Measurements from ENCODE around the gene KIRREL1.

The KIRREL1 gene

GRCh38 chr1:158037008-158037865, 43.8 kb downstream of the KIRREL1 start:
- DNase-seq, result no peak

DNA sequence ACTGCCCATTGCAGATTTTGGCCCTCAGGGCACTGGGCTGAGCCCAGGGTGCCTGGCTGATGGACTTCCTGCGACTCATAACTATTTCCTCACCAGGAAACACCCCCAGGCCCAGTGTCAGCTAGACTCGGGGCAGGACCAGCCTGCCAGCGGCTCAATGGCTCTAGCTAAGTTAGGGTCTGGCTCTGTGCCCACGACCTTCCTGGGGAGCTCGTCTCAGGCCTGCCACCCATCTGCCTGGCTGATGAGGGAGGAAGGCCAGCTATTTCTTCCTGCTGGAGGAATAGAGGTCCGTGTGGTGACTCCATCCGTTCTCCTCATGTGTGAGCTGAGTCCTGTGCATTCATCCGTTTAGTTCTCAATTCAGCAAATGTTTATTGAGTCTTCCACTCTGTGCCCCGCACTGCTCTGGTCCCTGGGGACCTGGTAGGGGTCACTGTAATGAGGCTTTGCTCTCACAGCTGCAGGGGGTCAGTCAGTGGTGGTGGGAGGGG, 44.5 kb downstream of the KIRREL1 start:
- no peak for DNase-seq

GRCh38 chr1:158038793-158039192, 45.3 kb downstream of the KIRREL1 start:
- DNase-seq, result no peak

DNA sequence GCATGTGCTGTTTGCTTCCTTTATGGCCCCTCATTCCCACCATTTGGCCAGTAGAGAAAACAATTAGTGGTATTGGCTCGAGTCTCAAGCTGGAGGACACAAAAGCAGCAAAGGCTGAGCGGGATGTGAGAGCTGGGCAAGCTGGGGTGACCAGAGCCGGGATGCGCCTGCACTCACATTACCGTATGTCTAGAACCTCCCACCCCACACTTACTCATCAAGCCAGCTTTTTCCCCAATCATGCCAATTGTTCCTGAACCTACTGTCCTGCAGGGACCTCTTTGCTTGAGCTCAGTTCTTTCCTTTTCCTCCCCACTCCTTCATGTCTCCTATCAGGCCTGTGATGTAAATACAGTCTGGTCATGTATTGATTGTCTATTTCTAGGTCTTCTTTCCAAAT, 45.9 kb downstream of the KIRREL1 start:
- DNase-seq, result no peak

- DNase-seq, result no peak
Observed at GRCh38 chr1:158040323-158040722, 46.9 kb downstream of the KIRREL1 start.

DNA sequence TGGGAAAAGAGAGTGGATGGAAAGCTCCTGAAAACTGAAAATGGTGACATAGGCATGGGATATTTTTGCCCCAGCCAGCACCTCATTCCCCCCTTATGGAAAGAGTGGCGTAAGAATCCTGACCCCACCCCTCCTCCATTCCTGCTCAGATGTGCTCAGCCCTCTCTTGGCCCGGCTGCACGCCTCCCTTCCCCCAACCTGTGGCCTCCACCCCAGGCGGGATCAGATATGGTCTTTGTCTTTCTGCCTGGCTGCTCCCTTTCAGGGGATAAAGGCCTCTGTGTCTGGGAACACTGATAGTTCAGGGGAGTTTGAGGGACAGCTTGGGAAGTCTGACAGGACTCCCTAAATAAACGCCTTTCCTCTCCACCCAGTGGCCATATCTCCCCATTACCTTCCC, 49.8 kb downstream of the KIRREL1 start:
- DNase-seq, result no peak

GRCh38 chr1:158045639-158046038, 52.2 kb downstream of the KIRREL1 start:
- no peak for DNase-seq

DNA sequence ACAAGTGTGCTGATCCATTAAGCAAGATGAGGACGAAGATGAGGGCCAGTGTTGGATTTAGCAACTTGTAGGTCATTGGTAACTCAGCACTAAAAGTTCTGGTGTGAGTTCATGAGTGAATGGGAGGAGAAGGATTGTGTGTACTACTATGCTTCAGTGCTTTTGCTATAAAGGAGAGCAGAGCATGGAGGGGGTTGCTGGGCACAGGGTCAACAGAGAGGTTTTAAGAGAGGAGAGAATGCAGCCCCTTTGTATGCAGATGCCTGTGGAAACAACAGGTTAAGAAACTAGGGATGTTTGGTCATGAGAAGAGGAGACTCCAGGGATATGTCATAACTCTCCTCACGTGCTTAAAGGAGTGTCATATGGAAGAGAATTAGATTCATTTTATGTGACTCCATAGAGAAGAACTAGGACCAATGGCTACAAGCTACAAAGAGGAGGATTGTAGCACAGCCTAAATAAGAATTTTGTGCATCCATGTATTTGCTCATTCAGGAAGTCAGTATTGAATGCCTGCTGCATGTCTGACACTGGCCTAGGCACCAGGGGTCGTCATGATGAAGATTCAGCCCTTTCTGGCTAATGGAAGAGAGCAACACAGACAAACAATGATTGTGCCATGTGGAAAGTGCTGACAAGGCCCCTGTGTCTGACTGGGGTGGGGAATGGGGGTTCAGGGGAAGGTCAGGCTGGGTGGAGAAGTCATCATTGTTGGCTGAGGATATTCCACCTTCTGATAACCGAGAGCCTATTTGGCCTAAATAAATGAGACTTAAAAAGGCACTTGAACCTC, 53.5 kb downstream of the KIRREL1 start:
- no peak for DNase-seq

- no peak for DNase-seq
Observed at GRCh38 chr1:158048371-158049067, 55.1 kb downstream of the KIRREL1 start.

DNA sequence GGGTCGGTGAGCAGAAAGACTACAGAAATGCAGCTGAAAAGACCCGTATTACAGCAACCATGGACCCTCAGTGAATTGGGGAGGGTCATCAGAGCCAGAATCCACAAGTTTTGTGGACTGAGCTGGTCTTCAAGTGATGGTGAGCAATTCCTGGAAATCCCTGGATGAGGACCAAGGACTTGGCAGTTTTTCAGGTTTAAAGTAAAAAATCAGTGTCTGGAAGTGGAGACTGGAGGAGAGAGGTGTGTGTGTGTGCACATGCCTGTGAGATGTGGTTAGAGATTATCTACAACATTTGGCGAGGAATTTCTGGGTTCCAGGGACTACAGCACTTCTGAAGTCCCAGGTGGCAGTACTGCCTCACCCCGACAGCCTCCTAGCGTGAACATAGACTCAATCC, 56.4 kb downstream of the KIRREL1 start:
- DNase-seq, result no peak

- no peak for DNase-seq
Observed at GRCh38 chr1:158053276-158053675, 59.8 kb downstream of the KIRREL1 start.

GRCh38 chr1:158054721-158055120, 61.3 kb downstream of the KIRREL1 start:
- no peak for DNase-seq

DNA sequence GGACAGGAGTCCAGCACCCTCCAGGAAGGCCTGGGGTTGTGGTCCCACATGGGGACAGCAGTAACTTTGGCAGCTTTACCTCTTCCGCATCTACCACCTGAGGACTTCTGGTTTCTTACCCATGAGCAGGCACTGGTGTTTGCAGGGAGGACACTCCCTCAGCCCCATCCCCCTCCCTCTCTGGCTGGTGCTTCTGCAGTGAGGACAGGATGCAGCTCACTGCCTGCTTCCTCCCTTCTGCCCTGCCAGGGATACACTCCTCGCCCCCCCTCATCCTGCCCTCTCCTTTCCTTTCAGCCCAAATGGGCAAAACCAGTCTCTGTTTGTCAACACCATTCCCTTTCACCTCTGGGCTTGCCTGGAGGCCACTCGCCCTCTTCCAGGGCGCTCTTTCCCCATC, 62.4 kb downstream of the KIRREL1 start:
- no peak for DNase-seq

- DNase-seq, result no peak
Observed at GRCh38 chr1:158056498-158056897, 63.1 kb downstream of the KIRREL1 start.

GRCh38 chr1:158058237-158058985, 65.0 kb downstream of the KIRREL1 start:
- no peak for DNase-seq

- no peak for DNase-seq
Observed at GRCh38 chr1:158059984-158060383, 66.5 kb downstream of the KIRREL1 start.

- DNase-seq, result no peak
Observed at GRCh38 chr1:158062174-158062573, 68.7 kb downstream of the KIRREL1 start.

DNA sequence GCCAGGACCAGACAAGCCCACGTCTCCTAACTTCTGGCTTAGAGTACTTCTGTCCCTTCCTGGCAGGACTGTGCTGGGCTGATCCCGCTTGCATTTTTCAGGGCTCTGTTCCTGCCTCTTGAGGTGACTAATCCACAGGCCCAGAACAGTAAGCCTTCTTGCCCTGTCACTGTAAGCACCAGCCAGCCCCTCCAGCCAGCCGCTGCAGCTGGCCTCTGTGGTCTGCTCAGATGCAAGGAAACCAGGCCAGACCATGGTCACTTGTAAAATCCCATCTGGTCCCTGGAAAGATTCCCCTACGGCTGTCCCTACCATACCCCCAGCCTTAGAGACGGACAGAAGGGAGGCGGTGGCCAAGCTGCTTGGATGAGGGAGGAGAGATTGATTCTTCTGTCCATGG, 74.2 kb downstream of the KIRREL1 start:
- no peak for DNase-seq

- no peak for DNase-seq
Observed at GRCh38 chr1:158068918-158069317, 75.5 kb downstream of the KIRREL1 start.

DNA sequence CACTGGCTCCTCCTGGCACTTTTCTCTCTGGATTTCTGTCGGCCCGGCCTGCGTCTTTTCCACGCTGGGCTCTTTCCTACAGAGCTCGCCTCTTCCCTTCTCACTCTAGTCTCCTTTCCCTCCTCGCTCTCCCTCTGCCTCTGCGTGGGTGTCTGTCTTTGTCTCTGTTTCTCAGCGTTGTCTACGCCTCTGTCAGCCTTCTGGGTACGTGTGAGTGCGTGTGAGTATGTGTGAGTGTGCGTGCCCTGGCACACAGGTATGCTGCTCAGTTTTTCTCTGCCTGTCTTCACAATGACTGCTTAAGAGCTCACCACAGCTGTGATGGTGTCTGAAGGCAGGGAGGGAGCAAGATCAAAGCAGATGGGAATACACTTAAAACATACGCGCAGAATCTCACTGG, 77.7 kb downstream of the KIRREL1 start:
- DNase-seq, result no peak

- DNase-seq, result no peak
Observed at GRCh38 chr1:158075078-158075477, 81.6 kb downstream of the KIRREL1 start.

DNA sequence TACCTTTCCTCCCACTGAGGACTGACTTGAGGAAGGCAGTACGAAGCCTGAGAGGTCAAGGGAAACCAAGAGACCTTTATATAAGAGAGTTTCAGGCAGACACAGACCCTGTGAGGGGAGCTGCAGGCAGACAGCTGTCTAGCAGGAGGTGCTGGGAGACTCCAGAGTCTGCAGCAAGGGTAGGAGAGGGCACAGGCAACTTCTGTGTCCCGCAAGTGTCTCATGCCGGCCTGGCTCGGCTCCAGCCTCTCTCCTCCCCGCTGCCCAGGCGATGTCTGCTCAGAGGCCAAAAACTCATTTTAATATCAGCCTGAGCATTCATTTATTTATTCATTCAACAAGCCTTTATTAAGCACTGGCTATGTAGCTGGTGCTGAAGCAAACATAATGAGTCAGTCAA, 83.0 kb downstream of the KIRREL1 start:
- no peak for DNase-seq

Measured in activated gamma-delta T cell (primary cell).